ENCODE measurements around the gene TJP3. TPM values are rescaled to one million over a fixed set of nuclear protein-coding genes. Genes with fewer than 3 reads are reported as not detected.

The TJP3 gene
- total RNA-seq, 1 donor from 2014 or later: 2.0 TPM

GRCh38 chr19:3682286-3682685 lies 25.9 kb upstream of the TJP3 start:
- TF ChIP-seq EZH2 (IDR thresholded peaks at IDR 0.05; ENCODE audit: insufficient read depth, low read length): no peak
- TF ChIP-seq CTCF (IDR thresholded peaks at IDR 0.05; ENCODE audit: insufficient read depth, low read depth, low read length): no peak
- H3K4me1 Mint-ChIP-seq (ENCODE audit: low read depth, unreplicated experiment): peaks cover 8% of the 10 kb centered on the region
- peaks cover 67% of the 10 kb centered on the region for H3K79me2 ChIP-seq (ENCODE audit: insufficient read depth, low read length)
- peak overlapping the region; percentile 53 for H3K27ac Mint-ChIP-seq (ENCODE audit: unreplicated experiment)
- peaks cover 58% of the 10 kb centered on the region for H4K20me1 ChIP-seq (ENCODE audit: insufficient read depth, low read length)
- peaks cover 18% of the 10 kb centered on the region for H3K36me3 Mint-ChIP-seq (ENCODE audit: low read depth, unreplicated experiment)
- H3K9me3 Mint-ChIP-seq (ENCODE audit: unreplicated experiment): no peaks in the 10 kb centered on the region
- H3K4me3 ChIP-seq (ENCODE audit: insufficient read depth, low read depth, low read length): no peak overlapping the region
- H2AFZ ChIP-seq (ENCODE audit: low read depth, low read length): no peak overlapping the region
- H3K4me1 ChIP-seq (ENCODE audit: insufficient read depth, low read length): peaks cover 21% of the 10 kb centered on the region
- no peaks in the 10 kb centered on the region for H3K27me3 Mint-ChIP-seq (ENCODE audit: low read depth, unreplicated experiment)
- no peak overlapping the region for H3K9ac ChIP-seq (ENCODE audit: low read length)
- no peak overlapping the region for H3K4me2 ChIP-seq (ENCODE audit: low read length)
- H3K27ac ChIP-seq (ENCODE audit: low read depth, low read length): peak overlapping the region; percentile 88
- no peaks in the 10 kb centered on the region for H3K27me3 ChIP-seq (ENCODE audit: insufficient read depth, low read length)
- H3K9me3 ChIP-seq (ENCODE audit: insufficient read depth, low read depth, low read length): peaks cover 6% of the 10 kb centered on the region
- H3K4me3 Mint-ChIP-seq (ENCODE audit: unreplicated experiment): no peak overlapping the region
- H3K36me3 ChIP-seq (ENCODE audit: insufficient read depth, low read length): no peaks in the 10 kb centered on the region
- no peak for FAIRE-seq
- no peak for DNase-seq (ENCODE audit: low read depth)

GRCh38 chr19:3682741-3683404 lies 25.3 kb upstream of the TJP3 start:
- H3K9ac ChIP-seq (ENCODE audit: low read length): peak overlapping the region; percentile 70
- H3K36me3 Mint-ChIP-seq (ENCODE audit: low read depth, unreplicated experiment): peaks cover 18% of the 10 kb centered on the region
- peaks cover 9% of the 10 kb centered on the region for H3K4me1 Mint-ChIP-seq (ENCODE audit: low read depth, unreplicated experiment)
- H4K20me1 ChIP-seq (ENCODE audit: insufficient read depth, low read length): peaks cover 63% of the 10 kb centered on the region
- H3K9me3 ChIP-seq (ENCODE audit: insufficient read depth, low read depth, low read length): peaks cover 6% of the 10 kb centered on the region
- no peak overlapping the region for H2AFZ ChIP-seq (ENCODE audit: low read depth, low read length)
- H3K4me3 ChIP-seq (ENCODE audit: insufficient read depth, low read depth, low read length): no peak overlapping the region
- TF ChIP-seq CTCF (IDR thresholded peaks at IDR 0.05; ENCODE audit: insufficient read depth, low read depth, low read length) (no peak), EZH2 (IDR thresholded peaks at IDR 0.05; ENCODE audit: insufficient read depth, low read length) (no peak)
- no peaks in the 10 kb centered on the region for H3K27me3 Mint-ChIP-seq (ENCODE audit: low read depth, unreplicated experiment)
- no peak overlapping the region for H3K27ac Mint-ChIP-seq (ENCODE audit: unreplicated experiment)
- H3K79me2 ChIP-seq (ENCODE audit: insufficient read depth, low read length): peaks cover 73% of the 10 kb centered on the region
- no peak overlapping the region for H3K4me3 Mint-ChIP-seq (ENCODE audit: unreplicated experiment)
- no peaks in the 10 kb centered on the region for H3K27me3 ChIP-seq (ENCODE audit: insufficient read depth, low read length)
- FAIRE-seq: no peak
- H3K4me1 ChIP-seq (ENCODE audit: insufficient read depth, low read length): peaks cover 24% of the 10 kb centered on the region
- H3K36me3 ChIP-seq (ENCODE audit: insufficient read depth, low read length): no peaks in the 10 kb centered on the region
- peak; percentile 67 for DNase-seq (ENCODE audit: low read depth)
- peak overlapping the region; percentile 88 for H3K27ac ChIP-seq (ENCODE audit: low read depth, low read length)
- H3K4me2 ChIP-seq (ENCODE audit: low read length): peak overlapping the region; percentile 59
- no peaks in the 10 kb centered on the region for H3K9me3 Mint-ChIP-seq (ENCODE audit: unreplicated experiment)

GRCh38 chr19:3683405-3684053 lies 24.7 kb upstream of the TJP3 start:
- peak overlapping the region; percentile 88 for H3K27ac ChIP-seq (ENCODE audit: low read depth, low read length)
- H4K20me1 ChIP-seq (ENCODE audit: insufficient read depth, low read length): peaks cover 63% of the 10 kb centered on the region

More at GRCh38 chr19:3683405-3684053, 24.7 kb upstream of the TJP3 start:
- TF ChIP-seq EZH2 (IDR thresholded peaks at IDR 0.05; ENCODE audit: insufficient read depth, low read length) (no peak), CTCF (IDR thresholded peaks at IDR 0.05; ENCODE audit: insufficient read depth, low read depth, low read length) (no peak)
- peak overlapping the region; percentile 70 for H3K9ac ChIP-seq (ENCODE audit: low read length)
- FAIRE-seq (no peak), DNase-seq (ENCODE audit: low read depth) (peak; percentile 80)
- Mint-ChIP-seq H3K27ac (ENCODE audit: unreplicated experiment) (peak overlapping the region; percentile 85), H3K9me3 (ENCODE audit: unreplicated experiment) (no peaks in the 10 kb centered on the region), H3K4me1 (ENCODE audit: low read depth, unreplicated experiment) (peaks cover 9% of the 10 kb centered on the region), H3K4me3 (ENCODE audit: unreplicated experiment) (no peak overlapping the region), H3K36me3 (ENCODE audit: low read depth, unreplicated experiment) (peaks cover 18% of the 10 kb centered on the region), H3K27me3 (ENCODE audit: low read depth, unreplicated experiment) (no peaks in the 10 kb centered on the region)
- H2AFZ ChIP-seq (ENCODE audit: low read depth, low read length): no peak overlapping the region
- peaks cover 6% of the 10 kb centered on the region for H3K9me3 ChIP-seq (ENCODE audit: insufficient read depth, low read depth, low read length)
- no peaks in the 10 kb centered on the region for H3K27me3 ChIP-seq (ENCODE audit: insufficient read depth, low read length)
- H3K4me2 ChIP-seq (ENCODE audit: low read length): peak overlapping the region; percentile 59
- peaks cover 79% of the 10 kb centered on the region for H3K79me2 ChIP-seq (ENCODE audit: insufficient read depth, low read length)
- no peaks in the 10 kb centered on the region for H3K36me3 ChIP-seq (ENCODE audit: insufficient read depth, low read length)
- peaks cover 24% of the 10 kb centered on the region for H3K4me1 ChIP-seq (ENCODE audit: insufficient read depth, low read length)
- no peak overlapping the region for H3K4me3 ChIP-seq (ENCODE audit: insufficient read depth, low read depth, low read length)

Measured in astrocyte (in vitro differentiated cells and primary cell).